HG02852 (cell line): Measurements from ENCODE around the gene KCTD11.

ENCODE experiments used
- ATAC-seq: cut with Tn5 transposase; IDR thresholded peaks from one replicate; pipeline ENCODE4 v1.9.1; 2021; ENCODE audit warnings: mild to moderate bottlenecking, moderate library complexity; ENCODE audit not compliant: unreplicated experiment

Gene KCTD11

DNA sequence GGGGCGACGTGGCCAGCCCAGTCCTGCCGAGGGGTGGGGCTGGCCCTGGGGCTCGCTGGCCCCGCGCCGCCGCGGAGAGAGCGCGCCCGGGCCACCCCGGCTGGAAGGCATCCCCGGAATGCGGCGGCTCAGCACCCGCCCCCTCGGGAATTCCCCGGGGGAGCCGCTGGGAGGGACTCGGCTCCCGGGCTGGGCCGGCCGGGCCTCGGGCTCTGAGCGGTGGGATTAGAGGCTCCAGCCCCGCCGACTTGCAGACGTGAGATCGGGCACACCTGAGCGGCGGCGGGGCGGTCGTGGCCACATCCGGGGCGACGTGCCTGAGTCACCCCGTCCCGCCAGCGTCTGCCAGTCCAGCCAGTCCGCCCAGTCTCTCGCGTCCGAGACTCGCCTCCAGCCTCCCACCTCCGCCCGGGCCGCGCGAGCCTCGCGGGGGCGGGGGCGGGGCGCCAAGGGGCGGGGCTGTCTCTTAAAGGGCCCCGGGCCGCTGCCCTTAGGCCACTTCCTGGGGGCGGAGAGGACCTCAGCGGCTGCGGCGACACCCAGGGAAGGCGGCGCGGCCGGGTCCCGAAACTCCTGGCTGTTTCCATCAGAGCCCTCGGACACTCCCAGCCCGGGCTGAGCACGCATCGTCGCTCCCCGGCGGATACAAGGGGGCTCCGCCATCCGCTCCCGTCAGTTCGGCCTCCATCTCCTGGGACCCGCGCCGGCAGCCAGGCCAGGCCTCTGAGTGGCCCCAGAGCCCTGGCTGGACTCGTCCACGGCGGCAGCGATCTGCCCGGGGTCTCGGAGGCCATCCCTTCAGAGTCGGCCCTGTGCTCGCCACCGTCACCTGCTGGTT lies at the start of gene KCTD11:
KCTD11 (plus strand) TSS at position 498 of the 838 bp plus-strand sequence.
- peak; percentile 66 for ATAC-seq

GRCh38 chr17:7304179-7304578 lies 47.8 kb upstream of the KCTD11 start:
- ATAC-seq: no peak

GRCh38 chr17:7306911-7307685 lies 44.9 kb upstream of the KCTD11 start, which contains the start of gene EIF5A:
TSS of gene EIF5A (plus strand) at chr17:7307628. CDS start at chr17:7309636, 2,008 bp downstream.
- peak; percentile 62 for ATAC-seq

DNA sequence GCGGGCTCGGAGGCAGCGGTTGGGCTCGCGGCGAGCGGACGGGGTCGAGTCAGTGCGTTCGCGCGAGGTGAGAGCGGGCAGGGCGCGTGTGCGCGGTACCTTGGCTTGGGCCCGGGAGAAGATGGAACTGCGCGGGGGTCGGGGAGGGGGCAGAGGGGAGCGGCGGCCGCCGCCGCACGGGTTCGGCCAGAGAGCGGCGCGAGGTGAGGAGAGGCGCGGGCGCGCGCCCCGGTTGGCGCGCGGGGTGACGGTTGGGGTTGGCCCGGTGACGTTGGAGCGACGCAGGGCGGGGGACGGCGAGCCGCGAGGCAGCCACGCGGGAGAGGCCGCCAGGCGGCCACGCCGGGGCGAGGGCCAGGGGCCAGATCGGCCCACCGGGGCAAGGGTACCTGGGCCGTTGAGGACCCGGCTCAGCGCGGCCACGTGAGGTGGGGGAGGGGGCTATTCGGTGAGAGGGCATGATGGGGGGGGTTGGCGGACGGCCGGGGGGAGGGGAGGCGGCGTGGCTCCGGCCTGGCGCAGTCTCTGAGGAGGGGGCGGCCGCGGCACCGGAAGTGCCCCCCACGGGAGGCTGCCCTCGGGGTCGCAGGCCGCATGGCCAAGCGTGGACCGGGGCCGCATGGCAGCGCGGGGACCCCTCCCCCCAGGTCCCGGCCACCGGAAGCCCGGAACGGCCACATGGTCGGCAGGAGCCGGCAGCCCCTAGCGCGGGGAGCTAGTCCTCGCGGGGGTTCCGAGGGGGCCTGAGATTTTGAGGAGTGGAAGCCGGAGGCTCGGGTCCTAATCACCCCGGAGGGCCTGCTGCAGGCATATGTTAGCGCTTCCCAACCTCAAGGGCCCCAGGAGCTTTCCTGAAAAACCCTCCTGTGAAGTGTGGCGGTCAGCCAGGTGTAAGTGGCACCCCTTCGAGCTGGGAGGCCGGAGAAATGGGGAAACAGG lies 44.0 kb upstream of the KCTD11 start:
- no peak for ATAC-seq

GRCh38 chr17:7308625-7309433 lies 43.1 kb upstream of the KCTD11 start:
- ATAC-seq: peak; percentile 20

GRCh38 chr17:7309628-7310027 lies 42.3 kb upstream of the KCTD11 start:
- ATAC-seq: no peak

- no peak for ATAC-seq
Measured at GRCh38 chr17:7311110-7311705, 40.8 kb upstream of the KCTD11 start.

DNA sequence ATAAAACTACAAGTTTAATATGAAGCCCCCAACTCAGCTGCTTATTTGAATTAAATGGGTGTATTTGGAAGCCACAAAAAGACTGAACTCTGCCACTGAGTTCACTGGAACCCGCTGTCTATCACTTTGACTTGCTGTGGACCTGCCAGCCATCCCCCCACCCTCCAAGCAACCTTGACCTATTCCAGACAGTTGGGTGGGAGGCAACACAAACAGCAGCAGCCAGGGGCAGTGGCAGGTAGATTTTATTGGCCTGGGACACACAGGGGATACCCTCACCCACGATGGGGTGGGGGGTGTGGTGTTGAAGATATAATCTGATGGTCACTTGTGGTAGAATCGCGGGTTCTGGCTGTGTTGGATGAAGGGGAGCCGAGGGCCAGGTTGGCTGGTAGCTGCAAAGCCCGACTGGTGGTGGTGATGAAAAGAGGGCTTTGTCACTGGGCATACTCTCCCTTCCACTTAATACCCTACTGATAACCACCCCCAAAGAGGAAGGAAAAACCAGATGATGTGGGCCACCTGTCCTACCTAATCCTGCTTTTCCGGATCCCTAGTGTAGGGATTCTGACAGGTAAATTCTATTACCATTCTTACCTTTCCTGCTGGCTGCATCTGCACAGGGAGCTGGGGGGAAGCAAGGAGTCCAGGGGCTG lies 39.4 kb upstream of the KCTD11 start:
- ATAC-seq: no peak

DNA sequence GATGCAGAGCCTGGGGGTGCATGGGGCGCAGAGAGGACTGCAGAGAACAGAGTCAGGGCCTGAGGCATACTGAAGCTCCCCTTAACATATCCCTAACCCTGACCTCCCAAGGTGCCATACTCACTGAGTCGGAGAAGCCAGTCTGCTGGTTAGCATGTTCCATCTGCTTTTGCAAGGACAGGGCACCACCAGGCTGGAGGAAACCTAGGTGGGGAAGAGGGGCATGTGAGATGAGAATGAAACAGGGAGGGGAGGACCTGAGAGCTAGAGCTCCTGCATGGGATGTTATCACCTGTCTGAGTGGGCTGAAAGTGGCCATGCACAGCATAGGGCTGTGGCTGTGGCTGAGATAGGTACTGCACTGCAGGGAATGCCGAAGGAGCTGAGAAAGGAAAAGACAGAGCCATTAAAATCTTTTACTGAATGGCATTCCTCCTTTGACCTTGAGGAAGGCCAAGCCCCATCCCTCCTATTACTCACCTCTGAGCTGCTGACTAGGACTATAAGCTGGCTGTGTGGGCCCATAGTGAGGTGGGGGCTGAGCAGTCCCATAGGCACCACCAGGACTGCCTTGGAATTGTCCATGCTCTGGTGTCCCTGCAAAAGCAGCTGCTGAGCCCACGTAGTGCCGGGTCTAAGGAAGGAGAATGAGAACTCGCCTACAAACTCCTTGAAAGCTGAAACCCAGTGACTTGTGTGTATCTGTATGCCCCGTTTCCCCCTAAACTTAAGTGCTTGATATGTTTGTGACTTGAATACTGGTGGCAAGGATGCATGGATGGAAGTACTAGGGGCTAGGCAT lies 38.7 kb upstream of the KCTD11 start:
- no peak for ATAC-seq

DNA sequence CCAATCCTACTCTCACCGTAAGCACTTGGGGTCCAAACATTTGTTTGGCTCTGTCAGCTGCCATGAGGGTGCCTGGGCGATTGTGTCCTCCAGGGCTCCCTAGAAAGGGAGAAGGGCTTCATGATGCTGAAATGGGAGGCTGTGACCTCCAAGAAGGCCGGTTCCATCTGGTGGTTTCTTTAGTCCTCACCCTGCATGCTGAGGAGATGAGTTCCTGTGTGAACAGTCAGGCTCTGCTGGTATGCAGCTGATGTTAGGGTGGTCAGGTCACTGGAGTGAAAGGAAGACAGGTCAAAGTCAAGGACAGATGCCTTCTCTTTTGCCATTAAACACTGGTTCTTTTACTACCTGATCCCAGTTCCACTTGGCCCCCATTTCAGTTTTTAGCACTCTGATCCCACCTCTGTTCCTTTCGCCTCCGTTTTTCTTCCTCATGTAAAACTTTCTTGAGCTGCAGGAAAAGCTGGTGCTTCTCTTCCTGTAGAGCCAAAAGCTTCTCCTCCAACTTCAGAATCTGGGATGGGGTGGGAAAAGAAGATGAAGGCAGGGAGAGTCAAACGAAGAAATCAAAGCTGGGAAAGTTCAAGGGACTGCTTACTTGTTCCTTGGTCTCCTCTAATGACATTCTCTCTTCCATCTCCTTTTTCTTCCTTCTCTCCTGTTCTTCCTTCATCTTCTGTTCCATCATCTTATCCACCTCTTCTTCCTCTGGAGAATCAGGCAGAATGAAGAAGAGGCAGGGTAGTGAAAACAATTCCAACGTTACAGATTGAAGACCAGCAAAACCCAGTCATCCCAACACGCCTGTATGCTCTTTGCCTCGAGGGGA lies 37.9 kb upstream of the KCTD11 start:
- ATAC-seq: no peak

- peak; percentile 63 for ATAC-seq
Measured at GRCh38 chr17:7314719-7315569, 37.0 kb upstream of the KCTD11 start, which contains the start of gene GPS2. TSS of gene GPS2 (minus strand) at chr17:7315360. CDS start at chr17:7315052, 308 bp downstream.

DNA sequence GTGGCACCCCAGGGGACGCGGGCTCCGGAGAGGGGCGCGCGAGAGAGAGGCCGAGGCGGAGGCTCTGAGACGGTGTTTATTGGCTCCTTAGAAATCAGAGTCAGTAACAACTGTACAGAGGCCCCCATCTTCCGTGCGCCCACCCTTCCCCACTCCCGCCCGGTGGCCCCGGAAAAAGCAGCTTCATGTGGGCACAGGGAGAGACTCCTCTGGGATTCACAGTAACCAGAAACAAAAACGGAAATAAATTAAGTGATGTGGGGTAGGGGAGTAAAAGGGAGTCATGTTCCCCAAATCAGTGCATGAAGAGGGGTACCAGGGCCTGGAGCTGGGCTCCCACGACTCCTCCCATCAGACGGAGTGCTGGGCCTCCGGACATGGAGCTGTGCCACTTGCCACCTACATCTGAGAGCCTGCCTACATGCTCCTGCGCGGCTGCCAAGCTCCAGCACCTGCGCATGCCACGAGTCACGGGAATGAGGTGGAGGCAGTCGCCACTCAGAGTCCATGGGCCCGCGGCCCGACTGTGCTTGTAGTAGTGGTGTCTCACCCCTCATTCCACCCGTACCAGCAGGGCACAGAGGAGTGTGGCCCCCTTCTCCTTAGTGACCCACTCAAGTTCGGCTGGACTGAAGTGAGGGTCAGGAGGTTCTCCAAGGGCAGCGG lies 36.3 kb upstream of the KCTD11 start:
- ATAC-seq: no peak

GRCh38 chr17:7317161-7317803 lies 34.7 kb upstream of the KCTD11 start:
- ATAC-seq: no peak

DNA sequence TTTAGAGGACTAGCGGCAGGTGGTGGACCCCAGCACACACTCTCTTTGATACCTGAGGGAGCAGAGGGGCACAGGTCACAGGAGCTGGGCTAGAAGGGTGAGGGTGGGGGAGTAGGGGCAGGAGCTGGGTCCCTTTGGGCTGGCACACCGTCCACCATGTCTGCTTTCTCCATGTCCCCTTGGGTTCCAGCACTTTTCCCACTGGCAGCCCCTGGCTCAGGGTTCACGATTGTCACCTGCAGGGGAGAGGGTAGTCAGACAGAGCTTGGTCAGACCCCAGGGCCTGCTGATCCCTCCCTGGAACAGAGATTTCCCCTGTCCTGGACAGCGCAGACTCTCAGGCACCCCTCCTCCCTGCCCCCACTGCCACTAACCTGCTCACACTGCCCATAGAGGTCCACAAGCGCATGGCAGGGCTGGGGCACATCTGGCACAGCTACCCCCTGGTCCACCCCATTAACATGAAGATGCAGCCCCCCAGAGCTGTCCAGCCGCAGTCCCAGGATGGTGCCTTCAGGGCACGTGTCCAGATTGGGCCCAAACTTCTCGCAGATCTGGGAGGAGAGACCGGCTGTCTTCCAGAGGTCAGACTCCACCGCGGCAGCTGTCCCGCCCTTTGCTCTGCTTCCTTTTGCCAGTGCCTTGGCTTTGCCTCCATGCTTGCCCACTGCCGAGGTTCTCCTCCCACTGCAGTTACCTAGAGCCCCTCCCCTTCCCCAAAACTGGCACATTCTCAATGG lies 33.7 kb upstream of the KCTD11 start:
- ATAC-seq: no peak

DNA sequence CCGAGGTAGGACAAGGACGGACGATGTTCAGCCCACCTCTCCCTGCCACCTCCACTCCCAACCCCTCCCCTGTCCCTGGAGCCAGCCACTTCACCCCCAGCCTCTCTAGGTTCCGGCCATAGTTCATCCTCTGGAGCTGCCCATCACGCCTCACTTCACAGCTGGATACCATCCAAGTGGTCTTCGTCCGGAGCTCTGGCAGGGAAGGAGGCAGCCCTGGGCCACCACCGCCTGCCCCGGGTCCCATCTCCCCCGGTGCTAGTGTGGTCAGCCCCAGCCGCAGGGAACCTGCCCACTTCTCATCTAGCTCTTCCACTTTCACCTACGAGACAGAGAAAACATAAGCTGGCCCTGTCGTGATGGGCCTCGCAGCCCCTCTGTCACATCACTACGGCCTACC lies 30.5 kb upstream of the KCTD11 start:
- ATAC-seq: no peak
